Heart left ventricle (tissue), 13 donors: ENCODE data around the gene OR52E5.

Source experiments
- CTCF ChIP-seq, 12 donors: fragments of 200-600 bp; sonication (generic) in 4 of 12; IDR thresholded peaks; one replicate each; pipeline versions ENCODE4 v1.5.0 to v1.8.0; 2018 to 2022; ENCODE audit warnings: antibody characterized with exemption in 12 of 12, mild to moderate bottlenecking in 5 of 12
- POLR2A ChIP-seq, 2 donors: fragments of 450-650 bp; IDR thresholded peaks; one replicate each; pipeline ENCODE4 v1.6.1; 2017; ENCODE audit warnings: antibody characterized with exemption in 2 of 2, mild to moderate bottlenecking in 2 of 2, moderate library complexity in 2 of 2
- donor health status: ischemic (EF 13 %, LVEDD 7.1; RV severe dilation, severe dysfunction).
- donor health status: DM: no; HTN: yes; CAD: no.
- donor health status: DM: no; HTN: no; CAD: no.
- donor health status: ischemic (EF 25% LVEDD 6.9; RV normal size, moderate dysfunction).
- donor health status: ischemic (EF 25% LVEDD 5.7; RV mildly dilated, moderate dysfunction).
- donor health status: ischemic (EF 35%, LVEDD 5.7; RV mildly dilated, moderate dysfunction).
- donor health status: nonischemic (EF 11% LVEDD 7.7; RV severe dilation, severe dysfunction).
- donor health status: DM: yes; HTN: yes; CAD: no.
- donor health status: PGD.
- donor health status: ischemic (EF 29% LVEDD 5.4; RV normal size, mild dysfunction).
- donor health status: nonischemic (EF 23%, LVEDD 6.1; RV moderate dilation, normal function).

GRCh38 chr11:5881756-5882155 is 11.3 kb upstream of the OR52E5 start:
- TF ChIP-seq CTCF (IDR thresholded peaks at IDR 0.05) (no peak), POLR2A (IDR thresholded peaks at IDR 0.05) (no peak)
